ENCODE results near the gene TARP.

Gene TARP

DNA sequence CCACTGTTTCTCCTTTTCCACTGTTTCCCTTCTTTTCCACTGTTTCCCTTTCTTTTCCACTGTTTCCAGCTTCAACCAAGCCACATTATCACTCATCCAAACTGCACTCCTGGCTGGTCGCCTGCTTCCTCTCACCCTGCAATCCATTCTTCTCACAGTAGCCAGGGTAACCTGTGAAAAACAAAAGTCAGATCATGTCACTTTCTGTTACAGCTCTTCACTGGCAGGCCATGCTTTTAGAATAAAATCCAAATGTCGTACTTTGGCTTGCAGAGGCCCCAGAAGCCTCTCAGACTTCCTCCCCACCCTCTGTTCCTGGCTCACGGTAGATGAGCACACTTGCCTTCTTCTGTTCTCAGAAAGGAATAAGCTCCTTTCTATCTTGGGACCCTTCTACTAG is 61.5 kb downstream of the TARP start:
- DNase-seq: no peak

- DNase-seq: no peak
These were observed 62.0 kb downstream of the TARP start for GRCh38 chr7:38211486-38211885.

Measured in KG1 (cell line).